Liver (tissue), 9 donors: ENCODE data around the gene RAD51B. TPM values are rescaled to one million over a fixed set of nuclear protein-coding genes. Genes with fewer than 3 reads are reported as not detected.
"Not testable (repeated sequence)": the region's sequence is repeated elsewhere in the genome, so short reads cannot be mapped to it uniquely, and the experiment has no call there.

ENCODE experiments used
- DNase-seq: peaks from one replicate; pipeline ENCODE4 v3.0.0-alpha.2; 2017; ENCODE audit warnings: low spot score
- H3K27ac ChIP-seq, 2 donors: one replicate each; pipeline ENCODE4 v1.7.0; 2013; ENCODE audit warnings: inconsistent platforms in 2 of 2, low read length in 2 of 2, control low read depth in 1 of 2, low read depth in 1 of 2, mild to moderate bottlenecking in 1 of 2
- H3K27me3 ChIP-seq, 4 donors: one replicate each; pipeline versions ENCODE4 v1.6.1 to v1.7.0; 2013; ENCODE audit warnings: low read length in 3 of 4, inconsistent platforms in 1 of 4, mild to moderate bottlenecking in 1 of 4, moderate library complexity in 1 of 4; ENCODE audit not compliant: control insufficient read depth in 4 of 4, insufficient read depth in 4 of 4
- H3K36me3 ChIP-seq, 4 donors: one replicate each; pipeline versions ENCODE4 v1.6.1 to v1.7.0; 2013; ENCODE audit warnings: low read length in 3 of 4, mild to moderate bottlenecking in 3 of 4, low read depth in 1 of 4, moderate library complexity in 1 of 4; ENCODE audit not compliant: control insufficient read depth in 4 of 4, insufficient read depth in 3 of 4
- H3K4me1 ChIP-seq, 4 donors: one replicate each; pipeline versions ENCODE4 v1.6.1 to v1.7.0; 2013; ENCODE audit warnings: low read length in 3 of 4, mild to moderate bottlenecking in 3 of 4, moderate library complexity in 1 of 4; ENCODE audit not compliant: control insufficient read depth in 4 of 4, insufficient read depth in 4 of 4
- H3K4me3 ChIP-seq, 3 donors: one replicate each; pipeline versions ENCODE4 v1.6.1 to v1.7.0; 2013; ENCODE audit warnings: low read length in 3 of 3, control low read depth in 1 of 3, low read depth in 1 of 3, mild to moderate bottlenecking in 1 of 3
- H3K9ac ChIP-seq, 2 donors: one replicate each; pipeline ENCODE4 v1.7.0; 2013; ENCODE audit warnings: low read length in 2 of 2, mild to moderate bottlenecking in 2 of 2, moderate library complexity in 2 of 2, control low read depth in 1 of 2, low read depth in 1 of 2
- H3K9me3 ChIP-seq, 4 donors: one replicate each; pipeline versions ENCODE4 v1.6.1 to v1.7.0; 2013; ENCODE audit warnings: low read length in 3 of 4; ENCODE audit not compliant: control insufficient read depth in 4 of 4
- GABPA ChIP-seq, 2 donors: IDR thresholded peaks in 1 of 2; conservative IDR thresholded peaks in 1 of 2; 2 replicates each; pipeline ENCODE4 v1.6.1; 2016; ENCODE audit warnings: antibody characterized with exemption in 2 of 2, mild to moderate bottlenecking in 1 of 2, moderate library complexity in 1 of 2
- HNF4A ChIP-seq, 2 donors: conservative IDR thresholded peaks; 2 replicates each; pipeline ENCODE4 v1.6.1; 2016; ENCODE audit warnings: antibody characterized with exemption in 2 of 2, mild to moderate bottlenecking in 2 of 2
- HNF4G ChIP-seq: IDR thresholded peaks from 2 replicates; pipeline ENCODE4 v1.6.1; 2016; ENCODE audit warnings: antibody characterized with exemption
- RAD21 ChIP-seq, 2 donors: IDR thresholded peaks; 2 replicates each; pipeline ENCODE4 v1.6.1; 2016; ENCODE audit warnings: antibody characterized with exemption in 2 of 2, mild to moderate bottlenecking in 2 of 2
- RXRA ChIP-seq, 2 donors: IDR thresholded peaks; 2 replicates each; pipeline ENCODE4 v1.6.1; 2017 to 2018; ENCODE audit warnings: antibody characterized with exemption in 2 of 2, mild to moderate bottlenecking in 1 of 2
- SP1 ChIP-seq: IDR thresholded peaks from 2 replicates; pipeline ENCODE4 v1.6.1; 2018; ENCODE audit warnings: antibody characterized with exemption, mild to moderate bottlenecking
- TAF1 ChIP-seq: conservative IDR thresholded peaks from 2 replicates; pipeline ENCODE4 v1.6.1; 2016; ENCODE audit warnings: antibody characterized with exemption, mild to moderate bottlenecking
- YY1 ChIP-seq: IDR thresholded peaks from 2 replicates; pipeline ENCODE4 v1.6.1; 2016; ENCODE audit warnings: antibody characterized with exemption, mild to moderate bottlenecking
- WGBS: extraction: QIAGEN DNeasy Blood & Tissue Kit; methylation state at CpG from one replicate; pipeline ENCODE4 v1.1.7; 2013; 5-methylcytosine and 5-hydroxymethylcytosine counted together
- polyA plus RNA-seq, 2 donors: library from polyadenylated mRNA; stranded (reverse) in 1 of 2; unstranded in 1 of 2; fragments of 200-250 nt in 1 of 2; fragments of >200 nt in 1 of 2; fragmentation: Nextera tagmentation in 1 of 2; extraction: Ambion mirVana in 1 of 2; gene quantifications; one replicate each; pipeline versions ENCODE4 v1.2.1 to v1.2.3, GENCODE V29; 2013 to 2015
- total RNA-seq, 2 donors: library from RNA; depleted of rRNA; stranded (reverse); fragments of >200 nt; gene quantifications; one replicate each; pipeline ENCODE4 v1.2.3, GENCODE V29; 2014
- TF ChIP-seq, protein P1 (sequence below): IDR thresholded peaks from 2 replicates; pipeline ENCODE4 v1.6.1; 2016; ENCODE audit warnings: antibody characterized with exemption
- TF ChIP-seq, protein P2 (sequence below): IDR thresholded peaks from 2 replicates; pipeline ENCODE4 v1.6.1; 2016; ENCODE audit warnings: antibody characterized with exemption, mild to moderate bottlenecking
- TF ChIP-seq, protein P3 (sequence below): IDR thresholded peaks from 2 replicates; pipeline ENCODE4 v1.6.1; 2016; ENCODE audit warnings: antibody characterized with exemption
- donor health status: healthy.
- donor health status: healthy.
- donor health status: healthy.
- donor health status: healthy.
- donor health status: healthy.

The RAD51B gene
- total and polyA plus RNA-seq, 4 donors, result 0.81 to 12.9 (median 2.4) TPM

DNA sequence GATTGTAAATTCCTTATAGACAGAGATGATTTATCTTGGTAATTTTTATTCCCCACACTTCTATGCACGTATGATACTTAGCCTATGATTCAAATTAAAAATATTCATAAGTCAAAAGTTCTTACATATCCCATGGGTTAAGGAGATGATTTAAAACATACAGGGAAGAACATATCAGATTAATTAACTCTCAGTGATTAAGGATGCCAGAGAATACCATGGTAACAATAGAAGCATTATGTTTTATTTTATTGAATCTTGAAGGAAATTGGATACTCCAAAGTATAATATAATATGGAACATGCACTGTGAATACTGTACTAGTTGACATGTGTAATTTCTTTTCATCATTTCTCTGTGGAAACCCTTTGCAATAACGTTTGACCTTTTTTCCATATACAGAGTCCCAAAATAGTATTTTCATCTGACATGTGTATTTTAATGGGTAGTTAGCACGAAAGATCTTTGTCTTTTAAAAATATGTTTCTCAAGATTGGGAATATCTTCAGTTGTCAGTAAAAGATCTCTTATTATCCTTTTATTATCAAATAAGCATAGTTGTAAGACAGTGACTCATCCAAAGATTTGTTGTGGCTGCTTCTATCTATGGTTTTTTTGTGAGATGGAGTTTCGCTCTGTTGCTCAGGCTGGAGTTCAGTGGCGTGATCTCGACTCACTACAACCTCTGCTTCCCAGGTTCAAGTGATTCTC, 166.7 kb downstream of the RAD51B start:
- Histone ChIP-seq H3K36me3 (no peaks in the 10 kb centered on the region), H3K9me3 (no peaks in the 10 kb centered on the region), H3K4me1 (no peaks in the 10 kb centered on the region), H3K27me3 (no peaks in the 10 kb centered on the region), H3K27ac (no peak overlapping the region), H3K9ac (no peak overlapping the region), H3K4me3 (no peak overlapping the region)
- TF ChIP-seq HNF4A (conservative IDR thresholded peaks at IDR 0.05) (no peak), GABPA (IDR thresholded peaks at IDR 0.05 in 1 of 2, conservative IDR thresholded peaks at IDR 0.05 in 1 of 2) (no peak), SP1 (no peak), YY1 (no peak), HNF4G (no peak), TAF1 (no peak)
- TF ChIP-seq, protein P1, sequence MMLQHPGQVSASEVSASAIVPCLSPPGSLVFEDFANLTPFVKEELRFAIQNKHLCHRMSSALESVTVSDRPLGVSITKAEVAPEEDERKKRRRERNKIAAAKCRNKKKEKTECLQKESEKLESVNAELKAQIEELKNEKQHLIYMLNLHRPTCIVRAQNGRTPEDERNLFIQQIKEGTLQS, result no peak
- TF ChIP-seq, protein P2, sequence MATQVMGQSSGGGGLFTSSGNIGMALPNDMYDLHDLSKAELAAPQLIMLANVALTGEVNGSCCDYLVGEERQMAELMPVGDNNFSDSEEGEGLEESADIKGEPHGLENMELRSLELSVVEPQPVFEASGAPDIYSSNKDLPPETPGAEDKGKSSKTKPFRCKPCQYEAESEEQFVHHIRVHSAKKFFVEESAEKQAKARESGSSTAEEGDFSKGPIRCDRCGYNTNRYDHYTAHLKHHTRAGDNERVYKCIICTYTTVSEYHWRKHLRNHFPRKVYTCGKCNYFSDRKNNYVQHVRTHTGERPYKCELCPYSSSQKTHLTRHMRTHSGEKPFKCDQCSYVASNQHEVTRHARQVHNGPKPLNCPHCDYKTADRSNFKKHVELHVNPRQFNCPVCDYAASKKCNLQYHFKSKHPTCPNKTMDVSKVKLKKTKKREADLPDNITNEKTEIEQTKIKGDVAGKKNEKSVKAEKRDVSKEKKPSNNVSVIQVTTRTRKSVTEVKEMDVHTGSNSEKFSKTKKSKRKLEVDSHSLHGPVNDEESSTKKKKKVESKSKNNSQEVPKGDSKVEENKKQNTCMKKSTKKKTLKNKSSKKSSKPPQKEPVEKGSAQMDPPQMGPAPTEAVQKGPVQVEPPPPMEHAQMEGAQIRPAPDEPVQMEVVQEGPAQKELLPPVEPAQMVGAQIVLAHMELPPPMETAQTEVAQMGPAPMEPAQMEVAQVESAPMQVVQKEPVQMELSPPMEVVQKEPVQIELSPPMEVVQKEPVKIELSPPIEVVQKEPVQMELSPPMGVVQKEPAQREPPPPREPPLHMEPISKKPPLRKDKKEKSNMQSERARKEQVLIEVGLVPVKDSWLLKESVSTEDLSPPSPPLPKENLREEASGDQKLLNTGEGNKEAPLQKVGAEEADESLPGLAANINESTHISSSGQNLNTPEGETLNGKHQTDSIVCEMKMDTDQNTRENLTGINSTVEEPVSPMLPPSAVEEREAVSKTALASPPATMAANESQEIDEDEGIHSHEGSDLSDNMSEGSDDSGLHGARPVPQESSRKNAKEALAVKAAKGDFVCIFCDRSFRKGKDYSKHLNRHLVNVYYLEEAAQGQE, result no peak
- WGBS, result 91% methylated on average over 6 of the region's 6 CpGs
- DNase-seq, result no peak

DNA sequence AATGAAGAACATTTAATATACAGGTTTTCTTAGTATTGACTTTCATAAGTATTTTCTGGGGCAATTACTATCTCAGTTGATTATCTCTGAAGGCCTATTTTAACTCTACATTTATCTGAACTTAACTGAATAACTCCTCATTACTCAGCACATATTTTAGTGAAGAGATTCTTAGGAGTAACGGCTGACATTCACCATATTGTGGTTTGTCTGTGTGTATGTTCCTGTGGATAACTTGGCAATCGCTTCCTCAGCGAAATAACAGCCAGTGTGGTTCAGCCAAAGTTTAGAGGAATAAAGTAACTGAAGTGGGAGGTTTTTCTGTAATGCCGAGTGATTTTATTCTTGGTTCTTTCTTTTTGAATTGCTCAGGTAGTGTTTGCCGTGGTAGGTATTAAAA, 168.0 kb downstream of the RAD51B start:
- H3K4me3 ChIP-seq, result no peak overlapping the region
- H3K9ac ChIP-seq, result no peak overlapping the region
- H3K27me3 ChIP-seq, result no peaks in the 10 kb centered on the region
- TF ChIP-seq RAD21 (IDR thresholded peaks at IDR 0.05) (no peak), RXRA (IDR thresholded peaks at IDR 0.05) (peak in 1 of 2 donors; percentile 22)
- TF ChIP-seq, protein P3, sequence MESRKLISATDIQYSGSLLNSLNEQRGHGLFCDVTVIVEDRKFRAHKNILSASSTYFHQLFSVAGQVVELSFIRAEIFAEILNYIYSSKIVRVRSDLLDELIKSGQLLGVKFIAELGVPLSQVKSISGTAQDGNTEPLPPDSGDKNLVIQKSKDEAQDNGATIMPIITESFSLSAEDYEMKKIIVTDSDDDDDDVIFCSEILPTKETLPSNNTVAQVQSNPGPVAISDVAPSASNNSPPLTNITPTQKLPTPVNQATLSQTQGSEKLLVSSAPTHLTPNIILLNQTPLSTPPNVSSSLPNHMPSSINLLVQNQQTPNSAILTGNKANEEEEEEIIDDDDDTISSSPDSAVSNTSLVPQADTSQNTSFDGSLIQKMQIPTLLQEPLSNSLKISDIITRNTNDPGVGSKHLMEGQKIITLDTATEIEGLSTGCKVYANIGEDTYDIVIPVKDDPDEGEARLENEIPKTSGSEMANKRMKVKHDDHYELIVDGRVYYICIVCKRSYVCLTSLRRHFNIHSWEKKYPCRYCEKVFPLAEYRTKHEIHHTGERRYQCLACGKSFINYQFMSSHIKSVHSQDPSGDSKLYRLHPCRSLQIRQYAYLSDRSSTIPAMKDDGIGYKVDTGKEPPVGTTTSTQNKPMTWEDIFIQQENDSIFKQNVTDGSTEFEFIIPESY, result no peak
- TF ChIP-seq, protein P1, result no peak
- H3K9me3 ChIP-seq, result no peaks in the 10 kb centered on the region
- no peaks in the 10 kb centered on the region for H3K36me3 ChIP-seq
- 75% methylated on average over 5 of the region's 5 CpGs for WGBS
- H3K4me1 ChIP-seq, result no peaks in the 10 kb centered on the region
- no peak for DNase-seq
- no peak overlapping the region for H3K27ac ChIP-seq

DNA sequence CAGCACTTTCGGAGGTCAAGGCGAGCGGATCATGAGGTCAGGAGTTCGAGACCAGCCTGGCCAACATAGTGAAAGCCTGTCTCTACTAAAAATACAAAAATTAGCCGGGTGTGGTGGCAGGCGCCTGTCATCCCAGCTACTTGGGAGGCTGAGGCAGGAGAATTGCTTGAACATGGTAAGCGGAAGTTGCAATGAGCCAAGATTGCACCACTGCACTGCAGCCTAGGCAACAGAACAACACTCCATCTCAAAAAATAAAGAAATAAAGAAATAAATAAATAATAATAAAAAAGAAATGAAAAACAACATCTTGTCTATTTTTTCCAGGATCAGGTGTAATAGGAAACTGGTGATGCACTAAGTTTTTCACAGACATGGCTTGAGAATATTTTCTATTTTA, 168.6 kb downstream of the RAD51B start:
- H3K9me3 ChIP-seq, H3K36me3 ChIP-seq, DNase-seq, H3K27ac ChIP-seq, H3K27me3 ChIP-seq, H3K4me3 ChIP-seq, H3K4me1 ChIP-seq, H3K9ac ChIP-seq: not testable (repeated sequence)
- WGBS, result 97% methylated on average over 7 of the region's 7 CpGs
